Epithelial cell of esophagus (primary cell): ENCODE data around the gene KIF16B.
"Not testable (repeated sequence)": the region's sequence is repeated elsewhere in the genome, so short reads cannot be mapped to it uniquely, and the experiment has no call there.

Experiments
- DNase-seq: peaks from one replicate; pipeline ENCODE4 v3.0.0; 2010; ENCODE audit warnings: low read depth
- H3K4me3 ChIP-seq: 2 replicates; pipeline ENCODE4 v1.5.1; 2011; ENCODE audit warnings: mild to moderate bottlenecking, low read length, control low read depth
- TF ChIP-seq, protein P1 (sequence below): IDR thresholded peaks from 2 replicates; pipeline ENCODE4 v1.5.1; 2011; ENCODE audit warnings: low read depth, mild to moderate bottlenecking, low read length, control low read depth, inconsistent platforms; ENCODE audit not compliant: insufficient read depth; ENCODE audit errors: missing control alignments

KIF16B gene

DNA sequence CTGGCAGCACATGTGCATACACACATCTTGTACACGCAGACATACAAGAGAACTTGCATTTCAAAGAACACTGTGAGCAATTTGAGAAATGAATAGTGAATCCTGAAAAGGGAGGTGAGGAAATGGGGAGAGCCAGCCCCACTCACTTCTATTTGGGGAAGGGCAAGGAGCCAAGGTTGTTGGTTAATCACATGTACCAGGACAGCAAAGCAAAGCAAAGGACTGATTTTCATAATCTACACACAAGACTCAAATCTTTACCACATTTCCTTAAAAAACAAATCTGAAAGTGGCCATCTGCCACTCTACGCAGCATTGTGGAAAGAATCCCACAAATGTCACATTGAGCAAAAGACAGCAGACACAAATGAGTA, 35.0 kb upstream of the KIF16B start:
- H3K4me3 ChIP-seq, result no peak overlapping the region
- TF ChIP-seq, protein P1, sequence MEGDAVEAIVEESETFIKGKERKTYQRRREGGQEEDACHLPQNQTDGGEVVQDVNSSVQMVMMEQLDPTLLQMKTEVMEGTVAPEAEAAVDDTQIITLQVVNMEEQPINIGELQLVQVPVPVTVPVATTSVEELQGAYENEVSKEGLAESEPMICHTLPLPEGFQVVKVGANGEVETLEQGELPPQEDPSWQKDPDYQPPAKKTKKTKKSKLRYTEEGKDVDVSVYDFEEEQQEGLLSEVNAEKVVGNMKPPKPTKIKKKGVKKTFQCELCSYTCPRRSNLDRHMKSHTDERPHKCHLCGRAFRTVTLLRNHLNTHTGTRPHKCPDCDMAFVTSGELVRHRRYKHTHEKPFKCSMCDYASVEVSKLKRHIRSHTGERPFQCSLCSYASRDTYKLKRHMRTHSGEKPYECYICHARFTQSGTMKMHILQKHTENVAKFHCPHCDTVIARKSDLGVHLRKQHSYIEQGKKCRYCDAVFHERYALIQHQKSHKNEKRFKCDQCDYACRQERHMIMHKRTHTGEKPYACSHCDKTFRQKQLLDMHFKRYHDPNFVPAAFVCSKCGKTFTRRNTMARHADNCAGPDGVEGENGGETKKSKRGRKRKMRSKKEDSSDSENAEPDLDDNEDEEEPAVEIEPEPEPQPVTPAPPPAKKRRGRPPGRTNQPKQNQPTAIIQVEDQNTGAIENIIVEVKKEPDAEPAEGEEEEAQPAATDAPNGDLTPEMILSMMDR, result no peak
- no peak for DNase-seq

DNA sequence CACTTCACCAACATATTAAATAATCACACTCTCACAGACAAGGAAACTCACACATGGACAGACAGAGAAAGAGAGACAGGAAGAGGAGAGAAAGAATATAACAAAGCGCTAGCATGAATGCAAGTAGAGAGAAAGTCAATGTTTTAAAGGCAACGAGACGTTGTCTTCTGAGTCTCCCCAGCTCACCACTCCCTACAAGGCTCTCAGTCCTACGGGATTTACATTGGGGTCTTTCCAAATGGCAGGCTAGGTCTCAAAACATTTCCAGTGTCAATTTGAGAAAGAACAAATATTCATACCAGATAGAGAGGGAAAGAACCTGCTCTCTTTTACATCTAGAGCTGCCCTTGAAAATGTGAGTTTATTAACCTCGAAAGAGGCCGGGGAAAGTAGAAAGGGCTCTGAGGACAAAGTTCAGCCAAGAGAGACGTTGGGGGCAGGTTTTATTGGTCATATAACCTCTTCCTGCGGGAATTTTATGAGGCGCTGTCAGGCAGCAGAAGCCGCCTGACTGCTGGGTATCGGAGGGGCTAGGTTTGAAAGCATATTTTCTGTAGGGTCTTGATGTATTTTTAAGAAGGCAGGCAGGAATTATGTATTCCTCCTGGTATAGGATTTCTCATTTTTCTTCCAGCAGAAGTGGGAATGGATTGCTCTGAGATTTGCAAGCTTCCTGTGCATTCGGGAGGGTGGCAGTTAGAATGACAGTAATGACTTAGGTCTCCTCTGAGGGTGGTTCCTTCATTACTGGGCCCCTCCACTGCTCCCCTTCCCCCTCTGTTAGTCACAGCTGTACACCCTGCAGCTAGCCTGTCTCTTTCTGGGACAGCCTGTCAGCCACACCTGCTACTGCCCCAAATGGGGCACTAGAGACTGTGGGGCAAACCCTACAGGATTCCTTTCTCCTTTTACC, 34.4 kb upstream of the KIF16B start:
- TF ChIP-seq, protein P1, result no peak
- no peak overlapping the region for H3K4me3 ChIP-seq
- no peak for DNase-seq

DNA sequence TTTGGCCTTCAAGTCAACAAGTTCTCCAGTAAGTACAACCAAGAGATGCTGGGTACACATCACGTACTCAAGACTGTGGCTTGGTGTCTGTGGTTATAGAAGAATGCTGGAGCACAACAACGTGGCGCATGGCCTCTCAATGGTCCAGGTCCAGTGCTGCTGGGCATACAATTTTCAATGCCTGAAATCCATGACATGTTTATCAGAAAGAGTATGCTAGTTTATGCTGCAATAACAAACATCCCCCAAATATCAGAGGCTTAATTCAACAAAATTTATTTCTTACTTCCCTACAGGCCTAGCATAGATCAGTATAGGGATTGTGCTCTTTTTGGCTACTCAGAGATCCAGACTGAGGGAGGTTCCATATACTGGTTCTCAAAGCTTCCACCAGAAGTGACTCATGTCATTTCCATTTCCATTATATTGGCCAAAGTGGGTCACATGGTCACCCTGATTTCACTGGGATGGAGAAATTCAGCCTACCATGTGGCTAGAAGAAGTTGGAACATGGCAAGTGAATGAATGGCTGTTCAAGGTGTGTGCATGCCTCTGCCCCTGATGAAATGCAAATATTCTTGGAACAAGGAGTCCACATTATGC, 33.3 kb upstream of the KIF16B start:
- TF ChIP-seq, protein P1, result no peak
- DNase-seq, result no peak
- no peak overlapping the region for H3K4me3 ChIP-seq

DNA sequence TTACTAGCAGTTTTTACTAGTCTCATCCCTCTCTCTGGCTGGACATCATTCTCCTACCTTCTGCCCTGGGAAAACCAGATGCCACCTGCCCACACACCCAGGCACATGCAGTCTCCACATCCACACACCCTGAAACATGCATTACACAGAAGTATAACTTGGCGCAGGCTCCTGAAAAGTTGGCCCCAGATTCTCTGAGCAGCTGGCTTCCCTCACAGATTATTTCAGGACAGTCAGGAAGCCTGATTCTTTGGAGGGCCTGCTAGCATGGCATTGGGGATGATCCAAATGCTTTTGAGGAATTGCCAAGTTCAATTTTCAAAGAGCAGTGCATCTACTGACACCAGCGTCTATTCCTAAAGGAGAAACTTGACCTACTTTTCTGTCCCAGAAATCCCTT, 27.8 kb upstream of the KIF16B start:
- no peak for DNase-seq
- TF ChIP-seq, protein P1, result no peak
- no peak overlapping the region for H3K4me3 ChIP-seq

DNA sequence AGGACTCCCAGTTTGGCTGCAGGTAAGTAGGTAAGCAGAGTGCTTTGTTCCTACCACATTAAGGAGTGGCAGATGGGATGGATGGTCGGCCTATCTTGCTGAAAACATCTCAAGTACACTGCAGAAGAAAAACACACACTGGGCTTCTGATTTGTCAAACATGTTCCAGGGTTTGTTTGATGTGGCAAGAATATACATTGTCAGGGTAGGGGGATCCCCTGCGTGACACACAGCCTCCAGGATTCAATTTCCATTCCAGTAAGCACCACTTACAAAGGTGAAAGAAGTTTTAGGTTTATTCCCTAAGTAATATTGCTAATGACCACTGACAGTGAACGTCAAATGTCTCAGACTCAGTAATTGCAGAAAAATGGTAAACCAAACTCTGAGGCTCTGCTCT, 26.0 kb upstream of the KIF16B start:
- DNase-seq, result no peak
- TF ChIP-seq, protein P1, result no peak
- H3K4me3 ChIP-seq, result no peak overlapping the region

DNA sequence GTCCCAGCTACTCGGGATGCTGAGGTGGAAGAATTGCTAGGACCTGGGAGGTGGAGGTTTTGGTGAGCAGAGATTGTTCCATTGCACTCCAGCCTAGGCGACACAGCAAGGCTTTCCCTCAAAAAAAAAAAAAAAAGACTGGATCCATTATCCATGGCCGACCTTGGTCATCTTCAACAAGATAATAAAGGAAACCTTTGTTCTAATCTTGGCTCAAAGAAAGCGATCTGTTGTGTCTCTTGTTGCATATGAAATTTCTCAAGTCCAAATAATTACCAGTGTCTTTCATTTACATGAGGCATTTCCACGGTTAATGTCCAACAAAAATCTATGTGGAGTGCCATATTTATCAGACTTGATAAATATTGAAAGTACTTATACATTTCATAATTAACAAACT, 23.7 kb upstream of the KIF16B start:
- H3K4me3 ChIP-seq, result no peak overlapping the region
- TF ChIP-seq, protein P1, result no peak
- no peak for DNase-seq

DNA sequence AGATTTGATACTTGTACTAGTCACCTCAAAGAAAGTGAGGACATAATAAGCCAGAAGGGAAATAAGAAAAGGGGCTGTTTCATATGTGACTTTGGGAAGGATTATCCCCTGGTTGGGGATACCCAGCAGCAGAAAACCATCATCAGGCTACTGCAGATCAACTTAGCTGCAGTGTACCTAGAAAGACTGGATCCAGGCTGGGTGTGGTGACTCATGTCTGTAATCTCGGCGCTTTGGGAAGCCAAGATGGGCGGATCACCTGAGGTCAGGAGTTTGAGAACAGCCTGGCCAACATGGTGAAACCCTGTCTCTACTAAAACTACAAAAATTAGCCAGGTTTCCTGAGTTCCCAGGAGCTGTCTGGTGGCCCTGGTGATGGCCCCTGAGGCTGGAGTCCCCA, 23.2 kb upstream of the KIF16B start:
- DNase-seq, result peak; percentile 53
- H3K4me3 ChIP-seq, result not testable (repeated sequence)
